ENCODE results near the gene TOX2.

- TF ChIP-seq CTCF (conservative IDR thresholded peaks at IDR 0.05; ENCODE audit: low read depth, low read length) (no peak), FOS (IDR thresholded peaks at IDR 0.05; ENCODE audit: low read depth, low read length) (no peak), SMC3 (IDR thresholded peaks at IDR 0.05; ENCODE audit: low read depth, low read length) (no peak), POLR2A (IDR thresholded peaks at IDR 0.05; ENCODE audit: low read depth, low read length) (no peak)
These were observed 113.5 kb downstream of the TOX2 start for GRCh38 chr20:44028003-44028730.

All from IMR-90 (cell line).